ENCODE results near the gene ABCB6.
A peak's percentile ranks its signal among the peaks of the same experiment; 100 is the strongest.

The ABCB6 gene

GRCh38 chr2:219254590-219255201 lies 35.9 kb upstream of the ABCB6 start:
- Mint-ChIP-seq H3K27me3 (ENCODE audit: low read depth) (peaks cover 76% of the 10 kb centered on the region), H3K9me3 (no peaks in the 10 kb centered on the region), H3K4me1 (peaks cover 36% of the 10 kb centered on the region), H3K36me3 (ENCODE audit: low read depth) (no peaks in the 10 kb centered on the region), H3K27ac (no peak overlapping the region), H3K4me3 (peak overlapping the region; percentile 56 to 81 (median 64))
- TF ChIP-seq CTCF (IDR thresholded peaks at IDR 0.05; ENCODE audit: unreplicated experiment in 3 of 3) = no peak

GRCh38 chr2:219253753-219254589 lies 35.2 kb upstream of the ABCB6 start, which contains the start of gene TUBA4A:
Gene TUBA4A (minus strand): TSS chr2:219253918. CDS start chr2:219253858, 60 bp downstream.
- H3K27me3 Mint-ChIP-seq (ENCODE audit: low read depth) = peaks cover 71% of the 10 kb centered on the region
- peak within 1 kb of the TSS; percentile 77 to 83 (median 81) for H3K4me3 Mint-ChIP-seq
- peak within 1 kb of the TSS; percentile 15 to 75 (median 45) for H3K27ac Mint-ChIP-seq
- no peaks in the 10 kb centered on the region for H3K36me3 Mint-ChIP-seq (ENCODE audit: low read depth)
- no peak for TF ChIP-seq CTCF (IDR thresholded peaks at IDR 0.05; ENCODE audit: unreplicated experiment in 3 of 3)
- no peaks in the 10 kb centered on the region for H3K9me3 Mint-ChIP-seq
- H3K4me1 Mint-ChIP-seq = peaks cover 43% of the 10 kb centered on the region

GRCh38 chr2:219252900-219253752 lies 34.4 kb upstream of the ABCB6 start, which contains the start of gene TUBA4B:
Gene TUBA4B (plus strand): TSS chr2:219253243. CDS start chr2:219253408, 165 bp downstream.
- Mint-ChIP-seq H3K9me3 (no peaks in the 10 kb centered on the region), H3K36me3 (ENCODE audit: low read depth) (no peaks in the 10 kb centered on the region), H3K27ac (peak within 1 kb of the TSS; percentile 15 to 75 (median 45)), H3K4me1 (peaks cover 49% of the 10 kb centered on the region), H3K27me3 (ENCODE audit: low read depth) (peaks cover 63% of the 10 kb centered on the region), H3K4me3 (peak within 1 kb of the TSS; percentile 77 to 83 (median 77))
- TF ChIP-seq CTCF (IDR thresholded peaks at IDR 0.05; ENCODE audit: unreplicated experiment in 3 of 3) = no peak

- Mint-ChIP-seq H3K36me3 (ENCODE audit: low read depth) (no peaks in the 10 kb centered on the region), H3K4me1 (peaks cover 49% of the 10 kb centered on the region), H3K9me3 (no peaks in the 10 kb centered on the region), H3K27ac (peak overlapping the region; percentile 15 to 75 (median 45)), H3K27me3 (ENCODE audit: low read depth) (peaks cover 62% of the 10 kb centered on the region), H3K4me3 (peak overlapping the region; percentile 77 to 83 (median 77))
- TF ChIP-seq CTCF (IDR thresholded peaks at IDR 0.05; ENCODE audit: unreplicated experiment in 3 of 3) = no peak
Measured at GRCh38 chr2:219252570-219252899, 33.8 kb upstream of the ABCB6 start.

- Mint-ChIP-seq H3K27ac (peak overlapping the region in 1 of 3 experiments; percentile 68), H3K4me3 (peak overlapping the region; percentile 15 to 83 (median 77)), H3K27me3 (ENCODE audit: low read depth) (peaks cover 62% of the 10 kb centered on the region), H3K36me3 (ENCODE audit: low read depth) (no peaks in the 10 kb centered on the region), H3K9me3 (no peaks in the 10 kb centered on the region), H3K4me1 (peaks cover 49% of the 10 kb centered on the region)
- TF ChIP-seq CTCF (IDR thresholded peaks at IDR 0.05; ENCODE audit: unreplicated experiment in 3 of 3) = no peak
Measured at GRCh38 chr2:219252084-219252483, 33.3 kb upstream of the ABCB6 start.
